Activated CD4-positive, alpha-beta T cell treated with anti-CD3 and anti-CD28 coated beads, Interleukin-2, amount 50 U/mL, for 16 hours (primary cell): ENCODE results near the gene TRIM40.
"Not testable (repeated sequence)": the region's sequence is repeated elsewhere in the genome, so short reads cannot be mapped to it uniquely, and the experiment has no call there.

ENCODE experiments used
- DNase-seq: peaks from one replicate; pipeline ENCODE4 v3.0.0-alpha.2; 2020

TRIM40 gene

DNA sequence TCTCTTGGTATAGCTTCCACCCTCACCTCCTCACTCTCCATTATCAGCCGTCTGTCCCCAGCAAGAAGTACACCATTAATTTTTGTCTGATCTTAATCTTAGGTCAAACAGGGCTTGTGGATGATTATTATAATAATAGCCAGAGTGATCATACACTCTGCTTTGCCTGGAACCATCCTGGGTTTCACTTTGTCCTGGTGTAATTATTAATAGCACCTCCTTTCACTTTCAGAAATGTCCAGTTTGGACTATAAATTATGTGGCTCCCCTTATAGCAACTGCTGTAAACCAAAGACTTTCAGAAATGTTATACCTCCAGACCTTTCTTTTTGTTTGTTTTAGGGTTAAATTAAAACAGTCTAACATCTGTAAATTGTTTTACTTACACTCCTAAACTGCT is 22.1 kb upstream of the TRIM40 start:
- no peak for DNase-seq

DNA sequence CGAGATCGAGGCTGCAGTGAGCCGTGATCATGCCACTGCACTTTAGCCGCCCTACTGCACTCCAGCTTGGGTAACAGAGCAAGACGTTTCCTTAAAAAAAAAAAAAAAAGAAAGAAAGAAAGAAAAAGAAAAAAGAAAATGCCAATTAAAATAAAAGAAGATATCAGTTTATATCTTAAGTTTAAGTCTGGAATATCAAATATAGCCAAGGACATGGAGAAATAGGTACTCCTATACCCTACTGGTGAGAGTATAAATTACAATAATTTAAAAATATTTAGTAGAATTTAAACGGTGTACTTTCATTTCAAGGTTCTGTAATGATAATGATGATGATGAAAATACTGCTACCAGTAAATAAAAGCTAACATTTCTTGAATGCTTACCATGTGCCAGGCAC is 19.2 kb upstream of the TRIM40 start:
- no peak for DNase-seq

DNA sequence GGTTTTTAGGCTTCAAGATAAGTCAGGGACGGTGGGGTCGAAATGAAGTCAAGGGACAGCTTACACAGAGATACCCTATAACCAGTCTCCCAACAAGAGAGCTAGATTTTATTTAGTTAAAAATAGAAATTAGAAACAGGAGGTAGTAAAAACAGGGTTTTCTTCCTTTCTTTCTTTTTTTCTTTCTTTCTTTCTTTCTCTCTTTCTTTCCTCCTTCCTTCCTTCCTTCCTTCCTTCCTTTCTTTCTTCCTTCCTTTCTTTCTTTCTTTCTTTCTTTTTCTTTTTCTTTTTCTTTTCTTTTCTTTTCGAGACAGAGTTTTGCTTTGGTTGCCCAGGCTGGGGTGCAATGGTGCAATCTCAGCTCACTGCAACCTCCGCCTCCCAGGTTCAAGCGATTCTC is 17.2 kb upstream of the TRIM40 start:
- DNase-seq = not testable (repeated sequence)

DNA sequence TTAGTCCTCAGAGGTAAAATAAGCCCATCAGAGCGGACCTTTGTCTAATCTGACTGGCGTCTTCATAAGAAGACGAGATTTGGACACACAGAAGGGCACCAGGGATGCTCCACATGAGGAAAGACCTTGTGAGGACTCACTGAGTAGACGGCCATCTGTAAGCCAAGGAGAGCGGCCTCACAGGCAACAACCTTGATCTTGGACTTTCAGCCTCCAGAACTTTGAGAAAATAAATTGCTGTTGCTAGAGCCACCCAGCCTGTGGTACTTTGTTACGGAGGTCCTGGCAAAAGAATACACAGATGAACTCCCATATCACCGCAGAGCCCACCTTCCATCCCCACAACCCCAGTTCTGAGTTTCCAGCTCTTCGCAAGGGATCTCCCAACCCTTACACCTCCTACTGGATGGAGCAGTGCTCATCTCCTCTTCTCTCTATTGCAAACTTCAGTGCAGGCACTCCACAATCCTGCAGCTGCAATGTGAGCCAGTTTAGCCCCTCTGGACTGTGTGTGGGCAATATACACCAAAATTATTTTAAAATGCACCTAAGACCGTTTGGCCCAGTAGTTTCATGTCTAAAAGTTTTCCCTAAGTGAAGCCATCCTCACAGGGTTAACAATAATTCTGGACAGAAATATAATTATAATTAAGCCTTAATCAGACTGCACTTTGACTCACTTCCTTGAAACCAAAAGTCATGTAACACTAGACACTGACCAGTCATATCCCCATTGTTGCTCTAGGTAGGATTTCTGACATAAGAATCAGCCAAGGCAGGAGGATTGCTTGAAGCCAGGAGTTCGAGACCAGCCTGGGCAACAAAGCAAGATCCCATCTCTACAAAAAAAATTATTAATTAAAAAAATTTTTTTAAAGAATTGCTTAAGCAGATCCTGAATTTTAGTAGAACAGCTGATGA is 14.2 kb upstream of the TRIM40 start:
- DNase-seq = no peak

DNA sequence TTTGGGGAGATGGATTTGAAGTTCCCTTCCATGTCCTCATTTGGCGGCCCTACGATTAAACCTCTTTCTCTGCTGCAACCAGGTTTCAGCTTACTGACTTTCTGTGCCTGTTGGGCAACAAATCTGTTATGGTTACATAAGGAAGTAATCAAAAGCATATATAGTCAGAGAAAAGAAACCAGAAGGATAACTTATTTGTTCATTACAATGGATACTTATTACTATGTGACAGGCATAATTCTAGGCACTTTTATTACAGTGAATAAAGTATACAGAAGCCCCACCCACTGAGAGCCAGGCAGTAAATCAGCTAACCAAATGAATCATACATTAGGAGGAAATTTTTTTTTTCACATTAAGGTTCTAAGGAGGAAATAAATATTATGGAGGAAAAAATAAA is 13.4 kb upstream of the TRIM40 start:
- no peak for DNase-seq

DNA sequence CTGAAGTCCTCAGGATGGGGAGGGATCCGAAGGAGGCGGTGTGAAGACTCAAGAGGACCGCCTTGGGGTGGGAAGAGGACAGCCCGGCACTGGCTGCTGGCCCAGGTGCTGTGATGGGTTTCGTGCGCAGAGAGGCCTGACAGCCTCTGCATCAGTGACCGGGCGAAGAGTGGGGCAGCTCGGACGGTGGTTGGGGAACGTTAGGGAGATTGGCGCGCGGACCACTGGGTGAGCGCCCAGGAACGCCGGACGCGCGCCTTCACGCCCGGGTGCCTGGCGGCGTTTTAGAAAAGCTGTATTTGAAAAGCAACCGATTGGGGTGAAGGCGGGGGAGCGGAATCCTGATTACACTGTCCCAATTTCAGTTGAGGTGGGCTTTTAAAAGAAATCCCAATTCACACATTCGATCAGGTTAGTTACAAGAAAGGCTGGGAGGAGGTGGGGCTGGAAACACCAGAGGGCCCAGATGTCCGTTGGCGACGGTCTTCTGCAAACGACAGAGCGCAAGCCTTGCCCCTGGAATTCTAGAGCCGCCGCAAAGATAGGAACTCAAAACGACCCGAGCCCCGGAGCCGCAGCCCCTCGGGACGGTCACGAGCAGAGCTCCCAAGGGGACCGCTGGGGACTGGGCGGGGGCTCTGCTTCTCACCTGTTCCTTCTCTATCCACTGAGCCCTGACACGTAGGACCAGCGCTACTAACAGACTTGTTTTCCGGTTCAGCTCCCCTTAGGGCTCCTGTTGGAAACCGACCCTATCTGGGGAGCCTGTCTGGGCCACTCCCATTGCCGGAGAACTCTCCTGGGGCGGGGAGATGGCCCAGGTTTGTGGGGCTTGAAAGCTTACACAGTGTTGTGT is 8.5 kb upstream of the TRIM40 start:
- no peak for DNase-seq

DNA sequence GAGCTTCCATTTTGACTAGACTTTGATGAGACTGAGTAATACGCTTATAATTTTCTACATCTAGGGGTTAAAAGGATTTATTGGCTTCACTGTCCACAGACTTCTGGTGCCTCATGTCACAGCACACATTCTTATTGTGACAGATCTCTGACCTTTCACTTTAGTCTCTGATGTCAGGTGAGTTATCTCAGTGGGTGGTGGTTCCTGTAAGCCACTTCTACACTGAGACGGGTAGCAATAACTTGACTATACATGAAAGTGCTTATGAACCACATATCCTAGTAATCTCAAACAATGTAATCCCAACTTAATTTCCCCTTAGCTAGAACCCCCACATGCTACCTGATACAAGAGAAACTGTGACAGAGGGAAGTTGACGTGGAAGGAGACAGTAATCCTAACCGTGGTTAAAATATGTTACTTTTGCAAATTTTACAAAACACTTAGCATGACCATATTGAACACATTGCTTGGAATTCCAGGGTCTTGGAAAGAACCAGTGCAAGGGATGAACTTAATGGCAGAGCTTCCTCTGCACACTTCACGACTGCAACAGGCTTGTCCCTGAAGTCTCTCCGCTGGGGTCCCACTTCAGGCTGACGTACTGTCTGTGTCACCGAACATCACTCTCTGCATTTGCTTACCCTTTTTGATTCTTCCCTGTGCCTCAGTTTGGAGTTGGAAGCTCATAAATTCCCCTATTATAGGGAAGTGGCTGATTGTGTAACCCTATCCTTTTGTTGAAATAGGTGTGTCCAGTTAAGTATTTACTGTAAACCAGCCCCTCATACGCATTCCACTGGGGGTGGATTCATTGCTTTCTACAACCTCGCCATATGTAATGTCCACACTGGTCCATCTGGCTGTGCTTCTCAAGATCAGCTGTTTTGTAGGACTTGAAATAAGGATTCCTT is 6.4 kb upstream of the TRIM40 start:
- no peak for DNase-seq

DNA sequence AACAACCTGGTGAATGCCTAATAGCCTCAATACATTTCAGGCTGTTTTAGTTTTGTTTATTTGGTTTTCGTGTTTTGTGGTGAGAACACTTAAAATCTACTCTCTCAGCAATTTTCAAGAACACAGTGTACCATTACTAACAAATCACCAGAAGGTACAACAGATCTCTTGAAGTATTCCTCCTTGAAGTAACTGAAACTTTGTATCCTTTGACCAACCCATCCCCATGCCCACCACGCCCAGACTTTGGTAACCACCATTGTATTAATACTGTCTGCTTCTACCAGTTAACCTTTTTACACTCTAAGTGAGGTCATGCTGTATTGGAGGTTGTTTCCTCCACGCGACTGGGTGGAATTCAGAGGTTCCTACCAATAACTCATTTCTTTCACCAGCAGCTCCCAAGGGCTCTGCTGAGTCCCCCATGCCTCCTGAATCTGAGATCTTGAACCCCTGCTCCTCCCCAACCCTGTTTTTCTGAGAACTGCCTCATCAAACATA is 5.7 kb upstream of the TRIM40 start:
- DNase-seq = no peak

DNA sequence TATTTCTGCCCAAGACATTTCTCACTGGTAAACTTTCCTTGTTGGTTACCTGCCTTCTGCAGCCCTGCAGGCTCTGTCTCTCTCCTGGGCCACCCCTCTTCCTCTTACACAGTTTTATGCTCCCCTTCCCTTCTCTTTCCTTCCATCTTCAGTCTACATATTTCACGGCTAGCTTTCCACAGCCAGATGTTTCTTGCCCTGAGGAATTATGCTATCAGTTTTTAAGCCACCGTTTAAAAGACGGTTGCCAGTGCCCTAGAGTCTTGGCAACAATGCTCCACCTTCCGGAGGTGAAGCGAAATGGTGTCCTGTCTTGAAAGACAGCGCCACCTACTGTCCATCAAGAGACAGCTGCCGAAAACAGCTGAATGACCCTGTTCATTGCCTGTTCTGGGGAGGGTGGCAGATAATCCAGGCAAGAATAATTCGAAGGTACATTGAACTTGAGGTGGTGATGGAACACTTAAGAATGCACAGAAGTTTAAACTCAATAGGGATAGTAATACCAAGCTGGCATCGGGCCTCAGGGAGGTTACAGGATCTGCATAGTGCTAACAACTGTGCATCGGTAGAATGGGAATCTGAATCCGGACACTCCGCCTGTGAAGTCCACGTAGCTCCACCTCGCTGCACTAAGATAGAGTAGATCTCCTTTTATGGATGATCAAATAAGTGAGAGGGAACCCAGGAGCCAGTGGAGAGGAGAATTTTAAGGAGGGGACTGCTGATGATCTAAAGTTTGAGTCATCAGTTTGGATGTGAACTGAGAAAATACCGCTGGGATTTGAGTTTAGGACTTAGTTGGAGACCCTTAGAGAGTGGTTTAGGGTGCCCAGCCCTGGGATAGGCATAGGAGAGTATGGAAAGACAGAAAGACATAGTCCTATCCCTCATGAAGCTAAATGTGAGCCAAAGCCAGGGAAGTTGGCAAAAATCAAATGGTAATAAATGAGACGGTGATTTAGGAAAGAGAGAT is 4.8 kb upstream of the TRIM40 start:
- DNase-seq = peak; percentile 82

DNA sequence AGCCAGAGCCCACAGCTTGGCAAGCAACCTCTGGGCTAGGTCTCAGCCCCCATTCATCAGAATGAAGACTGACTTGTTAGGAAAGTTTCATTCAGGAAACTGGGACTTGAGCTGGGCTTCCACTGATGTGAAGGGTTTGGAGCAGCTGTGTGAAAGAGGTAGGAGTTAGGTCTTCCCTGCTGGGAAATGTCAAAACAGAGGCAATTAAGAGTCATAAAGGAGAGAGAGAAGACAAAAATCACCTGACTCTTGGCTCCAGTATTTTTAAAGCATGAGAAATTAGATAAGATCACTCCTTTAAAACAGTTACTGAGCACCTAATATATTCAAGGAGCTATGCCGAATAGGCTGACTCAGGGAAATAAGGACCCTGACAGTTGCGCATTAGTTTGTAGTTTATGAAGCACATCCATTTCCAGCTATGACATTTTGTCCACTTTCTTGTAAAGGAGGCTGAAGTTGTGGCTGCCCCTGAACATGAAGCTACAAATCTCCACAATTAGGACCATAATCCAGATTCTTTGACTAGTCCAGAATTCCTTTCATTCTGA is 3.9 kb upstream of the TRIM40 start:
- no peak for DNase-seq

DNA sequence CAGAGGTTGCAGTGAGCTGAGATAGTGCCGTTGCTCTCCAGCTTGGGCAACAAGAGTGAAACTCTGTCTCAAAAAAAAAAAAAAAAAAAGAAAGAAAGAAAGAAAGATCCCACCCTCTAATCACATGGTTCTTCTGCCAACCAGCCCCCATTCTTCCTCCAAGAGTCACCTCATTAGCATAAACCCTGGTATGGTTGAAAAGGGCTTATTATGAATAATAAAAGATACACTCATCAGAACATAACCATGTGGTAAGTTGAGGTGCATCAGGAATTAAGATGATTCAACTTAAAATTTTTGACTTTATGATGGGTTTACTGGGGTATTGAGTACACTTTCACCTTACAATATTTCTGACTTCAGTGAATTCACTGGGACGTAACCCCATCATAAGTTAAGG is 793 bp upstream of the TRIM40 start:
- no peak for DNase-seq

DNA sequence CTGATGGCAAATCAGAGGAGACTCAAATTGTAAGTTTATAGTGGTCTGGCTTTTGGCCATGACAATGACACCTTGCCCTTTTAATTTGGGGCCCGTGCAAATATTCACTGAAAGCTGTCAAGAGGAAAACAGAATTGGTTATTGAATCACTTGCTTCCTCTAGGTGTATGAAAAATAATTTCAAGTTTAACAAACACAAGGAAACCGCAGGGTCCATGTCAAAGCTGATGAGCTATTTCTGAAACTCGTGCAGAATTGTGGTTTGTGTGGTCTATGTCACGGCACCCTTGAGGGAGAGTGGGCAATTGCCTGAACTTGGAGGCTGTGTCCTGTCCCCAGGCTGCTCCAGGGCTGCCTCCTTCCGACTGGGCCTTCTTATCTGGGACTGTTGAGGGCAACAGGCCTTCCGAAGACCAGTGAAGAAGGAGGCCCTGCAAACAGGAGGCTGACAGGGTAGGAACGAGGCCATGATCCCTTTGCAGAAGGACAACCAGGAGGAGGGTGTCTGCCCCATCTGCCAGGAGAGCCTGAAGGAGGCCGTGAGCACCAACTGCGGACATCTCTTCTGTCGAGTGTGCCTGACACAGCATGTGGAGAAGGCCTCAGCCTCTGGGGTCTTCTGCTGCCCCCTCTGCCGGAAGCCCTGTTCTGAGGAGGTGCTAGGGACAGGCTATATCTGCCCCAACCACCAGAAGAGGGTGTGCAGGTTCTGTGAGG is 788 bp downstream of the TRIM40 start:
- peak; percentile 60 for DNase-seq

DNA sequence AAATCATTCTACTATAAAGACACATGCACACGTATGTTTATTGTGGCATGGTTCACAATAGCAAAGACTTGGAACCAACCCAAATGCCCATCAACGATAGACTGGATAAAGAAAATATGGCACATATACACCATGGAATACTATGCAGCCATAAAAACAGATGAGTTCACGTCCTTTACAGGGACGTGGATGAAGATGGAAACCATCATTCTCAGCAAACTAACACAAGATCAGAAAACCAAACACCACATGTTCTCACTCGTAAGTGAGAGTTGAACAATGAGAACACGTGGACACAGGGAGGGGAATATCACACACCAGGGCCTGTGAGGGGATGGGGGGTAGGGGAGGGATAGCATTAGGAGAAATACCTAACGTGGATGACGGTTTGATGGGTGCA is 4.3 kb downstream of the TRIM40 start:
- DNase-seq = not testable (repeated sequence)

DNA sequence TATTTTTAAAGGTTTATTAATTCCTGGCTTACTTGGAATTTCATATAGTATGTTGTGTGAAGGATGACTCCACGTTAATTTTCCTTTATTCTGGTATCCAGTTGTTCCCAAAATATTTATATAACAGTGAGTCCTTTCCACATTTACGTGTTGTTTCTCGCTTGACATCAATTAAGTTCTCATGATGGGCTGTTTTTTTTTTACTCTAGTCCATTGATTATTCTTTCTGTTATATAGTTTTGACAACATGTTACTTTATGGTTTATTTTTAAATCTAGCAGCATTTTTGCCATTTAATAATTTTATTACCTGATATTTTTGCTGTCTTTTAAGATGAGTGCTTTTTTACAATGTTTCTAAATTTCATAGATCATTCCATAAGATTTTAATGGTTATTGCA is 6.7 kb downstream of the TRIM40 start:
- DNase-seq = no peak

DNA sequence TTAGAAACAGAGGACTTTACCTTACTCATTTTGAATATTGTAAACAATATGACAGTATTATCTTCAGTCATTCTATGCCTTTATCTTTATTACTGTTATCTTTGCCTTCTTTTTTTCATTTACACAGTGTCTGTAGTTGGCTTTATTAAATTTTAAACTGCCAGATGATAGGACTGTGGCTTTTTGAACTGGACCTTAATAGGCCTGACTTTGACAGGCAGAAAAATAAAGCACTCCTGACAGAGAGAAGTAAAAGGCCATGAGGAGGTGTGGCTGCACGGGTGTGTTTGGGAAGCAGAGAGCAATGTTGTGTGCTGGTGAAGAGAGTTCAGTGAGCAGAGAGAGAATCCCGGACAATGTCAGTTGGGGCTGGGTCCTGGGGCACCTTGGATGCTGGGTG is 7.8 kb downstream of the TRIM40 start:
- DNase-seq = no peak

DNA sequence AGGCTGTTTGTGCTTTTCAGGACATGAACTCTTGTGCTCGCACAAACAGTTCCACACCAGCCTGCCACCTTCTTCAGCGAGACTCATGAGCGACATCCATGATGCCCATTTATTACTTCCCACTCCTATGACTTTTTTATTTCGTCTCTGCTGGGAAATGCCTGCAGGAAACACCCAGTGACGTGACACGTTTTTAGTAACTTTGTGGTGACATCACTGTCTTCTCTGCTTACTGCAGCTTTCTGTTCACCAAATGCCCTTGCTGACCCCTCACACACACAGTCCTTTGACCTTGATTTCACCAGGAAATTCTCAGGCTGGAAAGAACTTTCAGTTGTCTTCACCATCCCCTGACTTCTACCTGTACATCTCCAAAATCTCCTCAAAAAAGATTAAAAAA is 8.9 kb downstream of the TRIM40 start:
- DNase-seq = no peak

DNA sequence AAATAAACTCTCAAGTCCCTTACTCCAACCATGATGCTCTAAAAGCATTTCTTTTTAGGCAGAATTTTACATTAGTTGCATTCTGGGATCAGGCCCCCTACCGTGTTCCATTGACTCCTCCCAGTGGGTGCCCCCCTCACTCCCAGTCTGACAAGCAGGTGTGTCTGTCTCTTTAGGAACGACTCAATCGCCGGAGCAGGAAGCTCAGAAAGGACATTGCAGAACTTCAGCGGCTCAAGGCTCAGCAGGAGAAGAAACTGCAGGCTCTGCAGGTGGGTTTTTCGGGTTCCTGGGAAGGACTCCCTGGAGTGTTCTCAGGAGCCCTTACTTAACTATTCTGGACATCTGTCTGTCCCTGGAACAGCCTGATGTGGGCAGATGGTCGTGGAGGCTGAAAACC is 9.9 kb downstream of the TRIM40 start:
- no peak for DNase-seq

DNA sequence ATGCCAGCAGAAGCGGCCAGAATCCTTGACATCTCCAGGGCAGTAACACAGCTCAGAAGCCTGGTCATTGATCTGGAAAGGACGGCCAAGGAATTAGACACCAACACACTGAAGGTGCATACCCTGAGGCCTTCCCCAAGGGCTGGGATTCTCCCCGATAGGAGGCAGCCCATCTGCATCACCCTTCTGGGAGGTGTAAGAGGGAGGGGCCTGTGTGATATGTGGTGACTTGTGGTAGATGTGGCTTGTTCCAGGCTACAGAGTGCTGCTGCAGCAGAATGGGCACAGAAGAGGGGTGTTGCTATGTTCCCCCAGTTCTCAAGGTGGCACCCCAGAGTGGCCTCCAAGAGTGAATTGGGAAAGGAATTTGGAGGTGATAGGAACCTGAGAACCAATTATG is 11.2 kb downstream of the TRIM40 start:
- no peak for DNase-seq

DNA sequence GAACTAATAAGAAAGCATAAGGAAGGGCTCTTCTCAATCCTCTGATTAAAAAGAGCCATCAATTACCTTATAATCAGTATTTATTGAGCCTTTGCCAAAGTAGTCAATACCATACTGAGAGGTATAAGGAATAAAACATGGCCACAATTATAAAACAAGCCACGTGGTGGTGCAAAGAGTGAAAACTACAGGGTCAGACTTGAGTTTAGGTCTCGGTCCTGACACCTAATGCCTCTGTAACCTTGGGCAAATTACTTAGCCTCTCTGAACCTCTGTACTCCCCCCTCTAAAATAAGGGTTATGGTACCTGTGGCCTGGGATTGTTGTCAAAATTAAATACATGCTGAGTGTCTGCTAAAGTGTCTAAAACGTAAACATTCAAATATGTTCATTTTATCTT is 13.3 kb downstream of the TRIM40 start:
- DNase-seq = no peak

DNA sequence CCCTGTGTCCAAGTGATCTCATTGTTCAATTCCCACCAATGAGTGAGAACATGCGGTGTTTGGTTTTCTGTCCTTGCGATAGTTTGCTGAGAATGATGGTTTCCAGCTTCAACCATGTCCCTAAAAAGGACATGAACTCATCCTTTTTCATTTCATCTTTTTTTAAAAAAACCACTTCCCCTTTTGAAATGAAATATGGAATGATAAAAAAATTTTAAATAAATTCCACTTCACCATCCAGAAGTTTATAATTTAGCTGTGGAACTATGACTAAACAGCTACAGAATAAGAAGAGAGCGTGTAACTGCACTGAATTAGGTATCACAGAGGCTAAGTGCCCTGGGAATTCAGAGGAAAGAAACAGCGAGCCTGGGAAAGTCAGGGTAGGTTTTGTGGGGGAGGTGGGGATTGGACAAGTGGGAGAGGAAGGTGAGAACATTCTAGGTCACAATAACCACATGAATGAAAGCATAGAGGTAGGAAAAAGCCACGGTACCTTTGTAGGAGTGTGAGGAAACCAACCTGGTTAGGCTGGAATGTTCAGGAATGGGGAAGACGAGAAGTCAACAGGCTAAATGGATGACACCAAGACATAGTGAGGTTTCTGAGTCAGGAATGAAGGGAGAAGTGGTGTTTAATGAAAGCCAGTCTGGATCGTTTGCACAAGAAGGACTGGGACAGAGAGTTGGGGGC is 14.1 kb downstream of the TRIM40 start:
- no peak for DNase-seq
